Iris pigment epithelial cell (primary cell): ENCODE measurements around the gene PRR18.

Experiments used
- DNase-seq: peaks from one replicate; pipeline ENCODE4 v3.0.0-alpha.2; 2011; ENCODE audit warnings: low read depth

PRR18 gene

DNA sequence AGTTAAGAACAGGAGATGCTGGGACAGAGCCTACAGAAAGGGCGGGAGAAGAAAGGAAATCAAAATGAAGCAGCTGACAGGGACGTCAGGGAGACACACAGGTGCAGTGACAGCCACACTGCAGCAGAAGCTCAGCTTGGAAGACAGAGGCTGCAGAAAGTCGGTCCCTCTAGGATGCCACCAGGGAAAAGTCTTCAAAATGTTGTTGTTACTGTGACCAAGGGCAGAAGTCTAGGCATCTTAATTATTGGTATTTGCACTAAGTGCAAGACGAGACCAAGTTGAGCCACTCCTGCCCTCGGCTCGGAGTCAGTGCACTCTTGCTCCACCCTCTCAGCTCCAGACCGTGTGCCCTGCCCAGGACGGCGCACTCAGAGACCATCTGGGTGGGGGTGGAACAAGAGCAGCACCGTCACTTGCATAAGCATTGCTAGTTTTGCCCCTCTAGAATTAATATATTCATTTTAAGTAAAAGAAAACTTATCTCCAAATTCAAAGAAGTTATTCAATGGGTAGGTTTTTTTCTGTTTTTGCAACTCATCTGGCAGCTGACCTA is 2.6 kb downstream of the PRR18 start:
- no peak for DNase-seq

DNA sequence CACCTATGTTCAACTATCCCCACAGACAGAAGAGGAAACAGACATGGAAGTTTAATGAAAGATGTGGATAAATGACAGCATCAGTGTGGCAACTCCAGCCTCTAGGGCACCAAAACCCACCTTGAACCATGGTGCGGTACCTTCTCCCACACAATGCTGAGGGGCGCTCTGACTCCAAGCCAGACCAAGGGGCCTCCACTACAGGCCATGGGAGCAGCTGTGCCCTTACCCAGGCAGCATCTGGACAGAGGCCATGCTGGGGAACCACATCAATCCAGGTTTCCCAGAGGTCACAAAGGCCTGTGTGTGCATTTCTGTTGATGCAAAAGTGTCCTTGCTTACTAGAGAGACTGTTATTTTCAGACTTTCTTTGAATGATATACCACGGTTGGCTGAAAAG is 4.1 kb downstream of the PRR18 start:
- DNase-seq: no peak

DNA sequence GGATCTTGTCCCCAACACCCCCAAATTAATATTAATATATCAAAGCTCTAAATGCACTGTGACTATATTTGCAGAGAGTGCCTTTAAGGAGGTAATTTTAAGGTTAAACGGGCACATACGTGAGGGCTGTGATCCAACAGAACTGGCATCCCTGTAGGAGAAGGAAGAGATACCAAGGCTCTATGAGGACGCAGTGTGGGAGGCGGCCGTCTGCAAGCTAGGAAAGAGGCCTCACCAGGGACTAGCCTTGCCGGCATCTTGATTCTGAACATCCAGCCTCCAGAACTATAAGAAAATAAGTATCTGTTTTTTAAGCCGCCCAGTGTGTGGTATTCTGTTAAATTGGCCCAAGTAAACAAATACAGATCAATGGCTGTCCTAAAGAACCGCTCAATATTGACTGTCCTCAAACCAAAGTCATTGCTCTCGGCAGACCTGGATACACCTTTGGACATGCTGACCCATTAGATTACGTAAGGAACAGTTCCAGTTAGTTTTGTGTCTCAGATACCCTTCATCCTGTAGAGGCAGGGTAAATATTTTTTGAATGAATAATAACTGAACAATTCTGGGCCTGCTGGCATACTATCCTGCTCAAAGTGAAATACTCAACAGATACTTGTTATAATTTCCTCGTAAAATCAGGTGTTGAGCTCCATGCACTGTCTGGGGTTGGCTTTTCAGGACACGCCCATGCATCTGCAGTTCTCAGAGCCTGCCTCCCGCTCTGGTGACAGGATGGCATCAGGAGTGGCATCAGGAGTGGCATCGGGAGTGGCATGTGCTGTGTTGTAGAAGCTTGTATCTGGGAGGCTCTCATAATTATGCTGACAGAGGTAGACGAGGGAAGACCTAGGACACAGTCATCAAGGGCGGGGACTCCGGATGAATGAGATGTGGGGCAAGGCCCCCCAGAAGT is 6.3 kb downstream of the PRR18 start:
- no peak for DNase-seq

DNA sequence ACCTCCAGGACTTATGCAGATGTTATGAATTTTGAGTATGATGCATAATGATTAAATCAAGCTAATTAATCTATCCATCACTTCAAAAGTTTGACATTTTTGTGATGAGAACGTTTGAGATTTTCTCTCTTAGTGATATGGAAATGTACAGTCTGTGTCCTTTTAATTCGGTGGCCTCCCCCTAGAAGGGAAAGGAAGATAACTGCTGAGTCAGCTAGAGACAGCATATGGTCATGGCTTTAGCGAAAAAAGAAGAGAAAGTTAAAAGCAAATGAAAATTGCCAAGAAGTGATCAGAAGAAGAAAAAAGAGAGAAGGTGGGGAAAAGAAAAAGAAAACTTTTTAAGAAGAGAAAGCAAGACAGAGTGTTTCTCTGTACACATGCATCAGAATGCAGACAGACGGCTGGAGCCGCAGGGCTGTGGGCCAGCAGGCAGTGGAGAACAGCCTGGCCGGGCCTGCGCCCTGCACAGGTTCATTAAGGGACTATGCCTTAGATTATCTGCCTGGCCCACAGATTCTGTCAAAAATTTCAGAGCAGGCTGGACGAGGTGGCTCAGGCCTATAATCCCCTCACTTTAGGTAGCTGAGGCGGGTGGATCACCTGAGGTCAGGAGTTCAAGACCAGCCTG is 7.7 kb downstream of the PRR18 start:
- no peak for DNase-seq

DNA sequence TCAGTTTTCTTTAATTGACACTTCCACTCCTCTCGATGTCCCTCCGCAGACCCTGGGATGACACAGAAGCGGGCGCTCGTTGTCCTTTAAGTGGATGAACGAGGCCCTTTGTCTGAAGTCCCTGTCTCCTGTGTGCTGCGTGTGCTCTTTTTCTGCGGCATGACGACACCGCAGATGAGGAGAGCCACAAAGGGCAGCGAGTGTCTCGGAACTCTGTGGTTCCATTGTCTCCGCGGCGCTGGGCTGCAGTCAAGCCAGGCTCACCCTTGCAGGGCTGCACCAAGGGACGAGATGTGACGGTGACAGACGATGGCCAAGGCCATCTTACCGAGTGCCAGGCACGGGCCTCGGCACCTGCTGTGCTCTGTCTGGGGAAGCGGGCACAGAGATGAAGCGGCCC is 10.6 kb downstream of the PRR18 start:
- no peak for DNase-seq

DNA sequence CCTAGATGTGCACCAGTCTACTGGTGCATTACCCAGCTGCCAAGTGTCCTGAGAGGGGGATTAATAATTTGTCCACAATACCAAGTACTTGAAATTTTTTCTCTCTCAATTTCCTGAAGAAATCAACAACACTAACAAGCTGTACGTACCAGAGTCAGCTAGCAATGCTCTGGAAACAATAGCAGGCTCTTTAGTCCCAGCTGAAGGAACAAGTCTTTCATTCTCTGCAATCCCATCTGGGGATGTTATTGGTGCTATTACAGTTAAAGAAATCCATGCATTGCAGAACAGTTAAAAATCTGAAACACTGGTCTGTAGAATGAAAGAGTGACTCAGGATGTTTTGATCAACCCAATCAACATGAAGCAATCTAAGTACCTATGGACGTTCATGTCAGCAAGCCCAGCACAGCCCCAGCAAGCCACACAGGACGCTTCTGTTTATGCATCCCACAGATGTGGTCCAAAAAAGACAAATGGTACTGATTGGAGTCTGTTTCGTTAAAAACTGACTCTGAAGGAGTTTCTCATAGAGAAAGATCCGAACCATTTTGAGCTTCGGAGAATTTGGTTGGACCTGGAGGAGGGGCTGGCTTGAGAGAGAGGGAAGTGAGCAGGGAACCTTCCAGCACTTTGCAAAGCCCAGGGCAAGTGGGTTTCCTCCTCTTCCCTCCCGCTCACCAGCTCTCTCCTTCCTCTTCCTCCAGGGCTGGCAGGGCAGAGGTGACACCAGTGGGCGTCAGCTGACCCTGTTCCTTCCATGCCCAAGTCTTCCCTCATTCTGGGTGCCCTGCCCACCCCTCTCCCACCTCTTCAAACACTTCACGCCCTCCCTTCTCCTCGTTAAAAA is 11.9 kb downstream of the PRR18 start:
- DNase-seq: no peak

DNA sequence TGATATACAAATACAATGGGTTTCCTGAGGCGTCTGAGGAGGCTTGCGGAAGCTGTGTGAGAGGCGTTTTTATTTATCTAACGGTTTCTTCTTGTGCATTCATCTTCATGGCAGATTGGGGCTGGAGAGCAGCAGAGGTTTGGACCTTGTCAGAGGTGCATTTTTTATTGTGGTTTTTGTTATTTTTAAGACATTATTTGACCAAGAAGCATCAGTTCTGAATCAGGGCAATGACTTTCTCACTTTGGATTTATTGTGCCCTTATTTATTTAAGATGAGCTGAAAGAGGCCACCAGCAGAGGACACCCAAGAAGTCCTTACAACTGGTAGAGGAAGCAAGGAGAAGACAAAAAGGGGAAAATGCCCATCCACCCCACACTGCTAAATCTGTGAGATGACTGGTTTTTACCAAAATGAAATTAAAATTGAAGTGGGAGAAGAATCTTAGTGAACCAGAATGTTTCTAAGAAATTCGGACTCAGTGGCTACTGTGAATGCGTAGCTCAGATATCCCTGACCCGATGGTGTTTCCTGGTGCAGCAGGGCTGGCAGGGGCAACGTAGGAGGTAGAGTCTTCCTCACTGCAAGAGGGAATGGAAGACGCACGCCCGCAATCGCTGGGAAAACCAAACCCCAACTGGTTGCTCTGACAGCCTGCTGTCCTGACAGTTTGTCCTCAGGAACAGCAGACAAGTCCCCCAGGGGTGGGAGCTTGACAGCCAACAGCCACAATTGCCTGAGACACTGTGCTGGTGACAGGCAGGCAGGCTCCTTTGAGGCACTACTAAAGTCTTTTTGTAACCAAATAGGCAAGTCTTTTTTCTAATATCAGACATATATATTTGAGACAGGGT is 14.2 kb downstream of the PRR18 start:
- no peak for DNase-seq

DNA sequence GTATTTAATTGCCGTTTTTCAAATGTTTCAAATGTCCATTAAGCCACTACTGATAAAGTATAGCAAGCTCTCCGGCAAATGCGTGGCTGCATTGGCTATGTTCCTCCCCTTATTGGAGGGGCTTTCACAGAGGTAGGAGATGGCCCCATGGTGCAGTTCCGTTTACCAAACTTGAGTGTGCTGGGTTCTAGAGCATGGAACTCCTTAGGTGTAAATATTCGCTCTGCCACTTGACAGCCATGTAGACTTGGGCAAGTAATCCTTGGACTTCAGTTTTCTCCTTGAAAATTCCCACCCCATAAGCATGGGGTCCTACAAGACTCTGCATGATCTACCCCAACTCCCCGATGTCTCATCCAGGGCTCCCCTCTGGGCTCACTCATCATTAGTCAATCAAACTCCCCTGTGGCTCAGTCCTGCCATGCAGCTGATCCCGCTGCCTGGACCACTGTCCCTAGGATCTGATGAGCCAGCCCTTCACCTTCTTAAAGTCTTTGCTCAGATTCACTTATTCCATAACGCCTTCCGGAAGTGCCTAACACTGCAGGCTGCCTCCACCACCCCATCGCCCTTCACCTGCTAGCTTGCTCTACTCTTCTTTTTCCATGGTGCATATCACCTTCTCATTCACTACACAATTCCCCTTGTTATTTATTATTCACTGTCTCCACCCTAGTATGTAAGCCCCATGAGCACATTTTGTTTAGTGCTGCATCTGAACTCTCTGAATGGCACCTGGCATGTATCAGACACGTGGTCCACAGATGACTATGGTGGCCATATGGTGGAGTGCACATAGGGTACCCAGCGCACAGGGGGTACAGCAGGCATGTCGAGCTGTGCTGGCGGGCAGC is 18.8 kb downstream of the PRR18 start:
- DNase-seq: no peak

DNA sequence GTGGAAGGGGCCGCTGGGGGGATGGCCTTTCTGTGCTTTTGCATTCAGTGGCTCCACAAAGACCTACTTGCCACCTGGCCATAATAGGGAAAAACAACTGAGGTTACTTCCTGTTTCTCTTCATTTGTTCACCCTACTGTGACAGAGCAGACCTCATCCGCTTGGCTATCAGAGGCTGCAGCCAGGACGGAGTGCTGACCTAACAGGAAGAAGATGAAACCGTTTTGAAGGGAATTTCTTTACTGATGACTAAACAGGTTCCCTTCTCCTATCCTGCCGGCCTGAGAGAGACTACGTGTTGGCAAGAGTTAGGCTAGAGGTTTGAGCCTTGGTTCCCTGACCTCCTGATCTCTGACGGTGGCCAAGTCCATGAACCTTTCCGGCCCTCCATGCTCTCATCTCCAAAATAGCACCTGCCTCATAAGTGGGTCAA is 21.3 kb downstream of the PRR18 start:
- DNase-seq: no peak

DNA sequence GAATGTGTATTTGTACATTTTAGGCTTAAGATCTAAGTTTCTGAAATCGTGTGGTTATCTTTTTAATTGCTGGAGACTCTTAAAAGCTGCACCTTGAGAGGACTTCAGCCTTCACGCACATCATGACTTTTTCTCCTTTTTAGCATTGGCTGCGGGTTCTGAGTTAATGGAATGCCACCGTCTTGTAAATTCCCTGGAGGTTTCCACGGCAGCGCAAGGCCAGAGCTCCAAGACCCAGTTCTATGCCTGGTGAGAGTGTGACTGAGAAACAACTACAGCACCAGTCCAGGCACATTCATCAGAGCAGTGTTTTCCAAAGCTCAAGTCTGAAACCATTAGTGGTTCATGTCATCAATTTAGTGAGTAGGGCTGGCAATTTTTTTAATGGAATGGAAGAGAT is 23.0 kb downstream of the PRR18 start:
- no peak for DNase-seq

DNA sequence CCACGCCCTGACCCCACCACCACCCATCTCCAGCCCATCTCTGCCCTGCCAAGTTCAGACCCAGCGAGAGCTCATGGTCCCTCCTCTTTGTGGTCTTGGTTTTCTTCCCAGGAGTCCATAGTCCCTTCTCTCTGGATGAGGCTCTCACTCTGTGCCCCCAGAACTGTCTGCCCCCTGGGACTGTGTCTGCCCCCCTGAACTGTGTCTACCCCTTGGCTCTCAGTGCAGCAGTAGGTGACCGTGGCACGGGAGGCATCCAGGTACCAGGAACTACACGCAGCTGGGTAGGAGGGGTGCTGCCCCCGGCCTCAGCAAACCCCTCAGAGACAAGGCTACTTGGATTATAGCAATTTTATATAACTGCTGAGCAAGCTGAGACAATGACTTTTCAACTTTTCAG is 23.6 kb downstream of the PRR18 start:
- DNase-seq: no peak

DNA sequence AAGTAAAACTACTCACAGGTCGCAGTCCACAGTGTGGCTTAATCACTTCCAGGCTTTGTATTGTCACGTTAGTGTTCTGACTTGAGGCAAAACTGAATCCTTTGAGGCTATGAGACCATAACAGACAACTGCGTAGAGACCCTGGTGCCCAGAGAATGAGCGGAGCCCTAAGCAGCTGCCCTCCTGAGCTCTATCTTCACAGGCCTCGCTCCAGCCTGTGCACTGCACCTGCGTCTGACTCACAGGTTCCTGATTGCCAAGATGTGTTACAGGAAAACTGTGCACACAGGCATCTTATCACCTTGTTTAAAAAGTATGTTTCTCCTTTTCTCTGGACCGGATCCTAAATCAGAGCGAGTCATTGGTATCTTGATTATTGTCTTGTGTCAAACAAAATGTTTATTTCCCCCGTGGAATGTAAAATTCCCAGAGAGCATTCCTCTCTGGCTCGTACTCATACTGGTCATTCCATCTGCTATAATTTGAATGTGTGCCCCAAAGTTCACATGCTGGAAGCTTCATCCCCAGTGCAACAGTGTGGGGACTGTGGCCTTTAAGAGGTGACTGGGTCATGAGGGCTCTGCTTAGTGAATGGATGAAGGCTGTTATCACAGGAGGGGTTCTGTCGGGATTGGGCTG is 25.7 kb downstream of the PRR18 start:
- DNase-seq: no peak

DNA sequence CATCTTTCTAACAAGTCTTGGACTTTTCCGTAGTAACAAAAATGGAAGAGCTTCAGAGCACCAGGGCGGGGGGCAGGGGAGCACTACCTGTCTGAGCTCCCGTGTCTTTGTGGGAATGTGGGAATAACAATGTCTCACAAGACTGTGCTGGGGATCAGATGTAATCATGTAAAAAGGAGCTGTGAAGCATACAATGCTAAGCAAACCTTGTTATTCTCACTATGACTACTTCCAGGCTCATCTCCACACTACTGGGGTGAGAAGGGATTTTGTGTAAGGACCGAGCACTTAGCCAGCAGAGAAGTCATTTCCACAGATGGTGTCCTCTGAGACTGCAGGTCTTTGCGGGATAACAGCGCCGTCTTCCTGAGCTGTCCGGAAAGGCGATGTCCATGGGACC is 27.1 kb downstream of the PRR18 start:
- DNase-seq: no peak

DNA sequence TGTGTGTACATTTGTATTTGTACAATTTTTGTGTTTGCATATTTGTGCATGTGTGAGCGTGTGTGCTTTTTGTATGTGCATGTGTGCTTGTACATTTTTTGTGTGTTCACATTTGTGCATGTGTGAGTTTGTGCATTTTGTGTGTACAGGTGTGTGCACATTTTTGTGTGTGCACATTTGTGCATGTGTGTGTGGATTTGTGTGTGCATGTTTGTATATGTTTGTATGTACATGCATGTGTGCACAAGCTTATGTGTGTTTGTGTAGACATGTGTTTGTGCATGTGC is 28.9 kb downstream of the PRR18 start:
- no peak for DNase-seq

DNA sequence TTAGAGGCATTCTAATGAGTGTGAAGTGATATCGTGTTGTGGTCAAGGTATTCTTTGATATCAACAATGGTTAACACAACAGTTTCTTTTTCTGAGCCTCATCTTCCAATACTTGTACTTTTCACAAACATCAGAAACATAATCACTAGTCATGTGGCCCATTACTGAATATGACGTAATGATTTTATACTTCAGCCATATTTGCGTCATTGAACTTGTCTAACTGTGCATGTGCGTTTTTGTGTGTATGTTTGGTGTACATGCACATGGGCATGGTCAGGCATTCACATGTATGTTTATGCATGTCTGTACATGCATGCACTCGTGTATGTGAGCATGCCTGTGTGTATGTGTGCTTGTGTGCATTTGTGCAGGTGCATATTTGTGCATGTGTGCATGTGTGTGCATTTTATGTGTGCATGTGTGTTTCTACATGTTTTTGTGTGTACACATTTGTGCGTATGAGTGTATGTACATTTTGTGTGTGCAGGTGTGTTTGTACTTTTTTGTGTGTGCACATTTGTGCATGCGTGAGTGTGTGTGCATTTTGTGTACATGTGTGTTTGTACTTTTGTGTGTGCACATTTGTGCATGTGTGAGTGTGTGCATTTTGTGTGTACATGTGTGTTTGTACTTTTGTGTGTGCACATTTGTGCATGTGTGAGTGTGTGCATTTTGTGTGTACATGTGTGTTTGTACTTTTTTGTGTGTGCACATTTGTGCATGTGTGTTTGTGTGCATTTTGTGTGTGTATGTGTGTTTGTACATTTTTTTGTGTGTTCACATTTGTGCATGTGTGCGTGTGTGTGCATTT is 29.4 kb downstream of the PRR18 start:
- no peak for DNase-seq

DNA sequence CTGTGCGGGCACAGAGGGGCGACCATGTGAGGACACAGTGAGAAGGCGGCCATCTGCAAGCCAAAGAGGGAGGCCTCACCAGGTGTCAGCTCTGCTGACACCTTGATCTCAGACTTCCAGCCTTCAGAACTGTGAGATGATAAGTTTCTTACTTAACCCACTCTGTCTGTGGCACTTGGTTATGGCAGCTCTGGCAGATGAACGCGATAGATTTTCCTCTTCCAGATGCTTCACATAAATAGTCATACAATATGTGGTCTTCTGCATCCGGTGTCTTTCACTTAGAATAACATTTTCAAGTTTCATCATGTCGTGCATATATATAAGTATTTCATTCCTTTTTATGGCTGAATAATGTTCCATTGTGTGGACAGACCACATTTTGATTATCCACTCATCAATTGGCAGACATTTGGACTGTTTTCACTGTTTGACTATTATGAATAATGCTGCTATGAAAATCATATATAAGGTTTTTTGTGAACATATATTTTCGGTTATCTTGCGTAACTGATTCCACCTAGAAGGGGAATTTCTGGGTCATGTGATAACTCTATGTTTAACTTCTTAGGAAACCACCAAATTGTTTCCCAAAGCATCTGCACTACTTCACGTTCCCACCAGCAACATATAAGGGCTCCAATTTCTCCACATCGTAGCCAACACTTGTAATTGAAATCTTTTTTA is 30.2 kb downstream of the PRR18 start:
- DNase-seq: no peak

DNA sequence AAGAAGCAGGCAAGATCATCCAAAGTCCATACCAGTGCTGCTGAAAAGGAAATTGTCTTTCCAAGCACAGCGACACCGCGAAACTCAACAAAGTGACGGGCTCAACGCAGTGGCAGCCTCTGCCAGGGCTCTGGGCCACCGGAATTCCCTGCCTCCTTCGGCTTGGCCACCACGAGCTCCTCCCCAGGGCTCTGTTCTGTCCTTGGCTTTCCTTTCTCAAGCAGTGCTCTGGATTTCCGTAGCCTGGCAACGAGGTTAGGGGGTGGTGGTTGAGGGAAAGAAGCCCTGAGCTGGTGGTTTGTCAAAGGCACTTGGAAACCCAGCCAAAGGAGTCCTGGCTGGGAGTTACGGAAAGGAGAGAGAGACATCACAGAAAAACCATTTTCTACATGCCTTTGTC is 31.2 kb downstream of the PRR18 start:
- no peak for DNase-seq

DNA sequence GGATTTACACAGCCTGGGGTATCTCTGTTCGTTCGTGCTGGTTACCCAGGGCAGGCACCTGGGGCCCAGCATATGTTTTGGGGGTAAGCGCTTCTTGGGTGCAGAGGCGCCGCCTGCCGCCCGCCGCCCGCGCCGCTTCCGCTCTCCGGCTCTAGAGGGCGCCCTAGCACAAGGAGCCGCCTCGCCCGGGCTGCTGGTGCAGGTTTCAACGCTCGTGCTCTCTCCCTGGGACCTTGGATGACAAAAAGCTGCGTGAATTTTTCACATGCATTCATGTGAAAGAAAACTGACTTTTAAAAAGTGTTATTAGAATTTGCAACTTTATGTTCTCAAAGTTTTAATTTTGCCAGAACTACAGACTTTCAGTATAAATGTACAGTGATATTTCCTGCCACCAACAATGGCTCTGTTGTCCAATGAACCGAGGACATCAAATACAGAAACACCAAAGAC is 32.5 kb downstream of the PRR18 start:
- DNase-seq: peak; percentile 31
